ENCODE results near the gene VCAN. TPM values are rescaled to one million over a fixed set of nuclear protein-coding genes. Genes with fewer than 3 reads are reported as not detected.

Gene VCAN
- polyA plus RNA-seq, 2 of the 4 experiments (the other 2 are of a cell fraction): 26.0 to 42.0 TPM

DNA sequence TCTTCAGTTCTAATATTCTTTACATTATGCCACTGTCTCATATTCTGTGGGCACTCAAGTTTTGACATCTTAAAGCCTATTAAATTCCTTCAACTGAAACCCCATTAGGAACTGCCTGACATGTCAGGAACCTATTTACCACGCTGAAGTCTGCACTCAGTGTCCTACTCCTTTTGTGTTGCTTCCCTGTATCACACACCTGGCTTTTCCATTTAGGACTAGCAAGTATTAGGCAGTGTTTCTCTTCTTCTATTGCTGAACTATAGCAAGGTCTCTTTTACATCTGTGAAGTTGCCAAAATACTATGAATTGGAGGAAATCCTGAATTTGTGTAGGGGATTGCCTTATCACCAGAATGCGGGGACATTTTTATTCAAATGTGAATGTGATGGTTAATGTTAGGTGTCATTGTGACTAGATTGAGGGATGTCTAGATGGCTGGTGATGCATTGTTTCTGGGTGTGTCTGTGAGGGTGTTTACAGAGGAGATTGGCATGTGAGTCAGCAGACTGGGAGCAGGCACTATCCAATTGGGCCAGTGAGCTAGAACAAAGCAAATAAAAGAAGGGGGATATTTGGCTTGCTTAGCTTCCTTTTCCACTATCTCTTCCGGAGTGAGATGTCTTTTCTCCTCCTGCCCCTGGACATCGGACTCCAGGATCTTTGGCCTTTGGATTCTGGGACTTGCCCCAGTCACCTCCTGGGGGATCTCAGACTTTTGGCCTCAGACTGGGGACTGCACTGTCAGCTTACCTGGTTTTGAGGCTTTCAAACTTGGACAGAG lies 21.2 kb upstream of the VCAN start:
- peak overlapping the region; percentile 67 for H3K4me2 ChIP-seq
- H3K4me1 ChIP-seq: peaks cover 12% of the 10 kb centered on the region; the same call in 2 of the 3 replicates
- no peak for FAIRE-seq
- ATAC-seq: peak; percentile 80 to 93
- H3K4me3 ChIP-seq: 0 out of 3 replicates have a peak overlapping the region, but pooled peaks have one; percentile 19
- ChIA-PET CTCF (no interaction called here), POLR2A (interaction anchor here (0.6 to 0.9 kb wide), 3 partner anchors 21 to 301 kb away, joined by 3 to 5 read pairs (median 4); partner anchors contain the start of gene VCAN)
- TF ChIP-seq, protein P1, sequence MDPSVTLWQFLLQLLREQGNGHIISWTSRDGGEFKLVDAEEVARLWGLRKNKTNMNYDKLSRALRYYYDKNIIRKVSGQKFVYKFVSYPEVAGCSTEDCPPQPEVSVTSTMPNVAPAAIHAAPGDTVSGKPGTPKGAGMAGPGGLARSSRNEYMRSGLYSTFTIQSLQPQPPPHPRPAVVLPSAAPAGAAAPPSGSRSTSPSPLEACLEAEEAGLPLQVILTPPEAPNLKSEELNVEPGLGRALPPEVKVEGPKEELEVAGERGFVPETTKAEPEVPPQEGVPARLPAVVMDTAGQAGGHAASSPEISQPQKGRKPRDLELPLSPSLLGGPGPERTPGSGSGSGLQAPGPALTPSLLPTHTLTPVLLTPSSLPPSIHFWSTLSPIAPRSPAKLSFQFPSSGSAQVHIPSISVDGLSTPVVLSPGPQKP (IDR thresholded peaks at IDR 0.05; ENCODE audit: low read depth, low read length): no peak
- no peak for TF ChIP-seq FOSL2 (IDR thresholded peaks at IDR 0.05)
- TF ChIP-seq FOSL2 (CRISPR knock-in tag; IDR thresholded peaks at IDR 0.05): peak; percentile 19; the same call in 1 of the 2 replicates
- WGBS (ENCODE audit: missing lambda C conversion rate): 24% methylated on average over 4 of the region's 4 CpGs
- DNase-seq (ENCODE audit: low read depth in 1 of 2, low spot score in 1 of 2): peak in 1 of 2 experiments; percentile 67
- peaks cover 13% of the 10 kb centered on the region; the same call in 2 of the 3 replicates for H3K9me3 ChIP-seq
- peak overlapping the region; percentile 52 to 69; a peak in 4 of 6 replicates for H3K27ac ChIP-seq

DNA sequence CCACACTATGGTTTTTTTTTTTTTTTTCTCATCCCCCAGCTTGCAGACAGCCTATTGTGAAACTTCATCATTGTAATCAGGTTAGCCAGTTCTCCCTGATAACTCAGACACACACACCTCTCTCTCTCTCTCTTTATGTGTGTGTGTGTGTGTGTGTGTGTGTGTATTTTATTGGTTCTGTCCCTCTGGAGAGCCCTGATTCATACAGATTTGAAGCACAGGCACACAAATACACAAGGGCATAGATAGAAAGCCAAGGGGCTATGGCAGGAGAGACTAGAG lies 20.6 kb upstream of the VCAN start:
- Histone ChIP-seq H3K27ac (peak overlapping the region; percentile 52 to 69; a peak in 4 of 6 replicates), H3K4me1 (peaks cover 12% of the 10 kb centered on the region; the same call in 2 of the 3 replicates), H3K9me3 (peaks cover 13% of the 10 kb centered on the region; the same call in 2 of the 3 replicates), H3K4me2 (peak overlapping the region; percentile 67), H3K4me3 (0 out of 3 replicates have a peak overlapping the region, but pooled peaks have one; percentile 19)
- DNase-seq (ENCODE audit: low read depth in 1 of 2, low spot score in 1 of 2) (peak in 1 of 2 experiments; percentile 19), FAIRE-seq (no peak), ATAC-seq (peak in 1 of 2 experiments; percentile 65; a peak in 1 of 6 replicates)
- POLR2A ChIA-PET: interaction anchor here (0.9 kb wide), 1 partner anchor 22 kb away, joined by 5 read pairs; no protein-coding TSS in a partner anchor
- TF ChIP-seq CEBPB (IDR thresholded peaks at IDR 0.05) (0 out of 4 replicates have a peak, but pooled peaks of 1 of the 2 experiments have one; percentile 12), POLR2AphosphoS2 (conservative IDR thresholded peaks at IDR 0.05; ENCODE audit: low read length) (no peak)
- CTCF ChIA-PET: interaction anchor here (0.6 kb wide), 1 partner anchor 395 kb away, joined by 3 read pairs; no protein-coding TSS in a partner anchor

- H3K4me3 ChIP-seq: no peak overlapping the region
- ChIA-PET CTCF (no interaction called here), POLR2A (no interaction called here)
- no peak for ATAC-seq
- no peak for DNase-seq (ENCODE audit: low read depth in 1 of 2, low spot score in 1 of 2)
- no peak for TF ChIP-seq NR3C1 (IDR thresholded peaks at IDR 0.05)
- no peak for TF ChIP-seq HEYL (CRISPR knock-in tag; IDR thresholded peaks at IDR 0.05)
- no peak for TF ChIP-seq SREBF2 (IDR thresholded peaks at IDR 0.05)
- TF ChIP-seq JUN (IDR thresholded peaks at IDR 0.05): no peak
- TF ChIP-seq CBX2 (IDR thresholded peaks at IDR 0.05; ENCODE audit: borderline replicate concordance, low read depth): no peak
- no peak for TF ChIP-seq CBX8 (IDR thresholded peaks at IDR 0.05)
- no peak for TF ChIP-seq CHD2 (IDR thresholded peaks at IDR 0.05; ENCODE audit: low read length, partially characterized antibody)
- TF ChIP-seq NPAS2 (CRISPR knock-in tag; IDR thresholded peaks at IDR 0.05; ENCODE audit: borderline replicate concordance): no peak
- no peak for TF ChIP-seq EHMT2 (IDR thresholded peaks at IDR 0.05; ENCODE audit: low read depth)
- no peak for TF ChIP-seq BHLHE40 (IDR thresholded peaks at IDR 0.05; ENCODE audit: low read depth, low read length)
- FAIRE-seq: no peak
- H3K4me1 ChIP-seq: peaks cover 12% of the 10 kb centered on the region; the same call in 2 of the 3 replicates
- peaks cover 13% of the 10 kb centered on the region; the same call in 2 of the 3 replicates for H3K9me3 ChIP-seq
- H3K4me2 ChIP-seq: no peak overlapping the region
- no peak overlapping the region for H3K27ac ChIP-seq
Observed at GRCh38 chr5:83451955-83452354, 19.6 kb upstream of the VCAN start.

DNA sequence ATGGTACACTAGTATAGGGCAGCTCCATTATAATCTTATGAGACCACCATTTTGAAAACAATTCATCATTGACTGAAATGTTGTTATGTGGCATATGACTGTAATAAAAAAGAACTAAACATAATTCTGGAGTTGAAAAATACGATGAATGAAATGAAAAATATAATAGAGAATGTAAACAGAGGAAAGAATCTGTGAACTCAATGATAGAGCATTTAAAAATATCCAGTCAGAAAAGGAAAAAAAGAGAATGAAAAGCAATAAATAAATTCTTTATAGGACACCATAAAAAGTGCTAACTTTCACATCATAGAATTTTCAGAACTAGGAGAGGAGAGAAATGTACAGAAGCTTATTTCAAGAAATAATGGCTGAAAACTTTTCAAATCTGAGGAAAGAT lies 17.6 kb upstream of the VCAN start:
- CTCF ChIA-PET: interaction anchor here (0.9 kb wide), 1 partner anchor 395 kb away, joined by 3 read pairs; no protein-coding TSS in a partner anchor
- H3K9me3 ChIP-seq: peaks cover 13% of the 10 kb centered on the region; the same call in 2 of the 3 replicates
- no peak overlapping the region for H3K27ac ChIP-seq
- DNase-seq (ENCODE audit: low read depth in 1 of 2, low spot score in 1 of 2): no peak
- peaks cover 12% of the 10 kb centered on the region; the same call in 2 of the 3 replicates for H3K4me1 ChIP-seq
- no peak overlapping the region for H3K4me2 ChIP-seq
- ATAC-seq: no peak
- POLR2A ChIA-PET: no interaction called here
- FAIRE-seq: no peak
- no peak for TF ChIP-seq ZSCAN20 (CRISPR knock-in tag; IDR thresholded peaks at IDR 0.05)
- TF ChIP-seq RNF2 (IDR thresholded peaks at IDR 0.05; ENCODE audit: borderline replicate concordance, low read depth): no peak
- TF ChIP-seq RARB (CRISPR knock-in tag; IDR thresholded peaks at IDR 0.05): no peak
- no peak for TF ChIP-seq TFCP2L1 (CRISPR knock-in tag; IDR thresholded peaks at IDR 0.05)
- TF ChIP-seq BHLHE40 (IDR thresholded peaks at IDR 0.05; ENCODE audit: low read depth, low read length): no peak
- TF ChIP-seq PBX3 (IDR thresholded peaks at IDR 0.05): no peak
- TF ChIP-seq MAFK (IDR thresholded peaks at IDR 0.05; ENCODE audit: partially characterized antibody): no peak
- no peak for TF ChIP-seq CBX2 (IDR thresholded peaks at IDR 0.05; ENCODE audit: borderline replicate concordance, low read depth)
- no peak for TF ChIP-seq PHF8 (IDR thresholded peaks at IDR 0.05; ENCODE audit: borderline replicate concordance, low read depth)
- TF ChIP-seq KDM5A (IDR thresholded peaks at IDR 0.05): no peak
- TF ChIP-seq ZNF302 (CRISPR knock-in tag; IDR thresholded peaks at IDR 0.05): no peak
- no peak for TF ChIP-seq SREBF2 (IDR thresholded peaks at IDR 0.05)
- TF ChIP-seq RFX5 (IDR thresholded peaks at IDR 0.05): no peak
- no peak for TF ChIP-seq HMGXB4 (CRISPR knock-in tag; IDR thresholded peaks at IDR 0.05; ENCODE audit: borderline replicate concordance)
- TF ChIP-seq NFE2L2 (conservative IDR thresholded peaks at IDR 0.05; ENCODE audit: low read length): no peak
- H3K4me3 ChIP-seq: no peak overlapping the region
- 5% methylated on average over 1 of the region's 1 CpG for WGBS (ENCODE audit: missing lambda C conversion rate)
